Epithelial cell of esophagus (primary cell): ENCODE results near the gene C7orf33.

Experiments used
- DNase-seq: peaks from one replicate; pipeline ENCODE4 v3.0.0; 2010; ENCODE audit warnings: low read depth
- H3K4me3 ChIP-seq: 2 replicates; pipeline ENCODE4 v1.5.1; 2011; ENCODE audit warnings: mild to moderate bottlenecking, low read length, control low read depth
- CTCF ChIP-seq: IDR thresholded peaks from 2 replicates; pipeline ENCODE4 v1.5.1; 2011; ENCODE audit warnings: low read depth, mild to moderate bottlenecking, low read length, control low read depth, inconsistent platforms; ENCODE audit not compliant: insufficient read depth; ENCODE audit errors: missing control alignments

Gene C7orf33, protein sequence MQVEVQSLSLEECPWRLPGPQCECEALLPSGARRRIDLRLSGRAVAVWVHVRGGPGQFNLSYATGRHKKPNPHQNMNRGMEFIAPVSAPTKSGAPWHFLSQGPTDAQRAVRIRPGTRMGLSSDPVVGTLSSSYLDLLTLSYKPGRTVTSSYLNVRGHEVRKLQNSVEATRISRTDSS

GRCh38 chr7:148590471-148590870, at the start of gene C7orf33:
C7orf33 (plus strand) TSS chr7:148590766; CDS start chr7:148590926, 160 bp downstream.
- no peak for DNase-seq
- no peak for TF ChIP-seq CTCF
- H3K4me3 ChIP-seq: no peak within 1 kb of the TSS

DNA sequence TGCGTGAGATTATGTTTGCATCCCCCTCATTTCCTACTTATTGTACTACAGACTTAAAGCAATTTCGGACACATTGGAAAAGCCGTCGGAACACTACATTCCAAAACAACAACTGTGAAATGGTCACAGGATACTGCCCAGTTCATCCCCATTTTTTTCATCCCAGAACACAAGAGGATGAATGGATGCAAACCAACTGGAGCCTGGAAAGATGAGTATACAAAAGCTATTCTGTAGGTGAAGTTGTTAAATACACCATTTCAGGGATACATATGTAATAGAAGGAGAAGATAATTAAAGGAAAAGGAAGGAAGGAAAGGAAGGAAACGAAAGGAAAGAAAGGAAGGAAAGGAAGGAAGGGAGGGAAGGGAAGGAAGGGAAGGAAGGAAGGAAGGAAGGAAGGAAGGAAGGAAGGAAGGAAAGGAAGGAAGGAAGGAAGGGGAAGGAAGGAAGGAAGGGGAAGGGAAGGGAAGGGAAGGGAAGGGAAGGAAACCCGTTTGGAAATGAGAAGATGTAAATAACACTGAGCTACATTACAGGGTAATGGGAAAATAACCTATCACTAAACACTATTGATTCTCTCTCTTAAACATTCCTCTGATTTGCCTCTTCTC, 48.6 kb upstream of the C7orf33 start:
- H3K4me3 ChIP-seq: no peak overlapping the region
- DNase-seq: no peak
- no peak for TF ChIP-seq CTCF

DNA sequence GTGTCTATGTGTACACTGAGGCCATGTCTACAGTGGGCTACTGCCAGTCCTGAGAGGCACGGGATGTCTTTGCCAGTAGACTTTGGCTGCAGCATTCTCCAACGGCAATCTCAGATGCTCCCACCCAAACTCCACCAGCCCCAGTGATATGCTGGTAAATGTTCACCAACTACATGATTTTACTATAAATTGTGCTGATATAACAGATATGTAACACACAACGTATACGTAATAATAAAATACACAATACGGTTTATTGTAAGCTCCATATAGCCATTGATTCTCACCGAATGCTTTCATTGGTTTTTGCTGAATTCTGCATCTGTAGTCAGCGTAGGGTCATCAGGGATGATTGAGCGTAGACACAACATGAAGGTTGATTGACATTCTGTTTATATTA, 47.3 kb upstream of the C7orf33 start:
- H3K4me3 ChIP-seq: no peak overlapping the region
- DNase-seq: no peak
- TF ChIP-seq CTCF: no peak

DNA sequence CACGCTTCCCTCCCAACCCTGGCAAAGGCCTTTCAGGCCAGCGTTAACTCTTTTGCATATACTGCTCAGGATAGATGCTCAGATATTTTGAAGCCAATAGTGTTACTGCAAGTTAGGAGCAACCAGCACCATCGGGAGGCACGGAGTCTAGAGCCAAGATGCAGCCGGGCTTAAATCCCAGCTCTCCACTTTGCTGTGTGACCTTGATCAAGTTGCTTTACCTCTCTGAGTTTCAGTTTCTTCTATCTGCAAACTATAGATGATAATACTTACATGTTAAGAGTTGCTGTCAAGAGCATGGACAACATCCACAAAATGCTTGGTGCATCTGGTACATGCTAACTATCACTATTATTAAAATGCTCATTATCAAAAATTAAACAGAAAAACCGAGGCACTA, 45.4 kb upstream of the C7orf33 start:
- no peak for TF ChIP-seq CTCF
- DNase-seq: no peak
- H3K4me3 ChIP-seq: no peak overlapping the region

GRCh38 chr7:148545932-148546331, 44.6 kb upstream of the C7orf33 start:
- no peak for DNase-seq
- no peak overlapping the region for H3K4me3 ChIP-seq
- no peak for TF ChIP-seq CTCF

DNA sequence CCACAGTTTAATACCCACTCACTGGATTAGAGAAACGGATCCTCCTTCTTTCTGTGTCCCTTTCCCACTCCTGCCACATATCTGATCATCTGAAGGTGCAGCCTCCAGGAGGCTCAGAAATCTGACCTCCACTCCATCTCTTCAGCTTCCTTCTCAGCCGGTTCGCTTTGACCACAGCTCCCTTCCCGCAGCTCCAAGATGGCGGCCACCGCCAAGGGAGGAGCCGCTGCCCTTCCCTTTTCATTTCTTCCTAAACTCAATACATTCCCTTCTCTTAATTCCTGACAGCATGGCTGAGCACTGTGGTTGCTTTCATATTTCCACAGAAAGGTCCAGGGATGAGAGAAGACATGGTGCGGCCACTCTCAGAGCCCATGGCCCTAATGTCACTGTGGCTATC, 43.7 kb upstream of the C7orf33 start:
- no peak for DNase-seq
- TF ChIP-seq CTCF: no peak
- H3K4me3 ChIP-seq: no peak overlapping the region

DNA sequence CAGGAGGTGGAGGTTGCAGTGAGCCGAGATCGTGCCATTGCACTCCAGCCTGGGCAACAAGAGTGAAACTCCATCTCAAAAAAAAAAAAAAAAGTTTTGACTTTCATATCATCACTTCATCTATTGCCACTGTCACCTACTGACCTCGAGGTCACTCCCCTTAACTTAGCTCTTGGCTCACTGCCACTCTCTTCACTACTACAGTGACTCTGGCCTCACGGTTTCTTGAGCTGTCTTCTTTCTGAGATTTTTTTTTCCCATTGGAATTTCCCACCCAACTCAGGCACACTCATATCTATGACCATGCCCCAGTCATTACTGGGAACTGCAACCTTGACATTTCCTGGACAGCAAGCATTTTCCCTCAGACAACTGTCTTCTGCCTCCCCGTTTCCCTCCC, 42.6 kb upstream of the C7orf33 start:
- no peak for DNase-seq
- H3K4me3 ChIP-seq: no peak overlapping the region
- TF ChIP-seq CTCF: no peak
